ENCODE data around the gene HS3ST5.

The HS3ST5 gene

GRCh38 chr6:114202389-114202788 lies 140.4 kb downstream of the HS3ST5 start:
- H3K4me3 ChIP-seq (ENCODE audit: low read depth, low read length) = no peak overlapping the region

GRCh38 chr6:114200891-114201290 lies 141.9 kb downstream of the HS3ST5 start:
- no peak overlapping the region for H3K4me3 ChIP-seq (ENCODE audit: low read depth, low read length)

- H3K4me3 ChIP-seq (ENCODE audit: low read depth, low read length) = no peak overlapping the region
These were observed 147.0 kb downstream of the HS3ST5 start for GRCh38 chr6:114195631-114196403.

- no peak overlapping the region for H3K4me3 ChIP-seq (ENCODE audit: low read depth, low read length)
These were observed 147.8 kb downstream of the HS3ST5 start for GRCh38 chr6:114195027-114195365.

- H3K4me3 ChIP-seq (ENCODE audit: low read depth, low read length) = no peak overlapping the region
These were observed 148.3 kb downstream of the HS3ST5 start for GRCh38 chr6:114194362-114195026.

GRCh38 chr6:114187563-114187962 lies 155.3 kb downstream of the HS3ST5 start:
- no peak overlapping the region for H3K4me3 ChIP-seq (ENCODE audit: low read depth, low read length)

- no peak overlapping the region for H3K4me3 ChIP-seq (ENCODE audit: low read depth, low read length)
These were observed 161.2 kb downstream of the HS3ST5 start for GRCh38 chr6:114181664-114182063.

GRCh38 chr6:114179411-114179810 lies 163.4 kb downstream of the HS3ST5 start:
- H3K4me3 ChIP-seq (ENCODE audit: low read depth, low read length) = no peak overlapping the region

- no peak overlapping the region for H3K4me3 ChIP-seq (ENCODE audit: low read depth, low read length)
These were observed 166.1 kb downstream of the HS3ST5 start for GRCh38 chr6:114176726-114177125.

- H3K4me3 ChIP-seq (ENCODE audit: low read depth, low read length) = no peak overlapping the region
These were observed 170.1 kb downstream of the HS3ST5 start for GRCh38 chr6:114172576-114173260.

- no peak overlapping the region for H3K4me3 ChIP-seq (ENCODE audit: low read depth, low read length)
These were observed 171.3 kb downstream of the HS3ST5 start for GRCh38 chr6:114171473-114171872.

- H3K4me3 ChIP-seq (ENCODE audit: low read depth, low read length) = no peak overlapping the region
These were observed 171.8 kb downstream of the HS3ST5 start for GRCh38 chr6:114170958-114171387.

GRCh38 chr6:114170372-114170771 lies 172.5 kb downstream of the HS3ST5 start:
- no peak overlapping the region for H3K4me3 ChIP-seq (ENCODE audit: low read depth, low read length)

- H3K4me3 ChIP-seq (ENCODE audit: low read depth, low read length) = no peak overlapping the region
These were observed 173.1 kb downstream of the HS3ST5 start for GRCh38 chr6:114169763-114170162.

- H3K4me3 ChIP-seq (ENCODE audit: low read depth, low read length) = no peak overlapping the region
These were observed 174.9 kb downstream of the HS3ST5 start for GRCh38 chr6:114167583-114168576.

GRCh38 chr6:114164207-114164606 lies 178.6 kb downstream of the HS3ST5 start:
- H3K4me3 ChIP-seq (ENCODE audit: low read depth, low read length) = no peak overlapping the region

- H3K4me3 ChIP-seq (ENCODE audit: low read depth, low read length) = no peak overlapping the region
These were observed 180.0 kb downstream of the HS3ST5 start for GRCh38 chr6:114162691-114163347.

GRCh38 chr6:114160881-114161280 lies 181.9 kb downstream of the HS3ST5 start:
- H3K4me3 ChIP-seq (ENCODE audit: low read depth, low read length) = no peak overlapping the region

- H3K4me3 ChIP-seq (ENCODE audit: low read depth, low read length) = no peak overlapping the region
These were observed 183.1 kb downstream of the HS3ST5 start for GRCh38 chr6:114159727-114160126.
